HepG2 (cell line): ENCODE data around the gene MS4A15. TPM values are rescaled to one million over a fixed set of nuclear protein-coding genes. Genes with fewer than 3 reads are reported as not detected.

ENCODE experiments used
- ATAC-seq: fragments of 200-7000 bp; cut with Tn5 transposase; 3 replicates; pipeline ENCODE4 v1.9.1; 2020; ENCODE audit warnings: mild to moderate bottlenecking, moderate library complexity
- Bru-seq: library from RNA; stranded (reverse); fragments of 400-500 nt; gene quantifications from one replicate; lab custom pipeline; 2021; lab: Mats Ljungman, UMichigan
- BruChase-seq, 2 experiments: library from RNA; stranded (reverse); fragments of 400-500 nt; gene quantifications; one replicate each; lab custom pipeline; 2021; lab: Mats Ljungman, UMichigan
- BruUV-seq: library from RNA; stranded (reverse); fragments of 400-500 nt; replicated peaks from 2 replicates; lab custom pipeline; 2021; lab: Mats Ljungman, UMichigan
- CTCF ChIA-PET: fragments of 300-600 bp; formaldehyde crosslinking; extraction: SDS; loops from one replicate; lab custom pipeline; 2021; ENCODE audit warnings: low total read pairs, inconsistent platforms, low intra/inter-chr PET ratio; lab: Yijun Ruan, JAX
- POLR2A ChIA-PET: fragments of 350-600 bp; sonication (Branson Sonifier 250); formaldehyde crosslinking; loops from one replicate; lab custom pipeline; 2020; ENCODE audit warnings: antibody characterized with exemption, inconsistent platforms; lab: Yijun Ruan, JAX
- DNase-seq: peaks from one replicate; pipeline ENCODE4 v3.0.0-alpha.2; 2015; ENCODE audit warnings: low spot score
- FAIRE-seq: peaks from 3 replicates; lab custom pipeline; 2011; peaks lifted over from hg19 to GRCh38; lab: Jason Lieb, UNC
- H2AFZ ChIP-seq: one replicate; pipeline ENCODE4 v1.6.1; 2011; ENCODE audit warnings: low read length, inconsistent platforms
- H3K27ac ChIP-seq: fragments of 300-600 bp; 3 replicates; pipeline ENCODE4 v1.8.0; 2011; ENCODE audit warnings: mixed run types, mild to moderate bottlenecking, mixed read lengths, low read length, inconsistent platforms; ENCODE audit not compliant: insufficient read depth; ENCODE audit errors: extremely low read length
- H3K27me3 ChIP-seq, 2 experiments: fragments of 200-600 bp in 1 of 2; 2 replicates in 1 of 2; 3 replicates in 1 of 2; pipeline versions ENCODE4 v1.6.0 to v1.8.0; 2011; ENCODE audit warnings: low read length in 2 of 2, mild to moderate bottlenecking in 2 of 2, moderate library complexity in 2 of 2, inconsistent platforms in 1 of 2; ENCODE audit not compliant: insufficient read depth in 2 of 2, control insufficient read depth in 1 of 2
- H3K36me3 ChIP-seq, 2 experiments: fragments of 200-600 bp in 1 of 2; replicated peaks in 1 of 2; 2 replicates in 1 of 2; 3 replicates in 1 of 2; pipeline versions ENCODE4 v1.5.1 to v1.8.0; 2011; ENCODE audit warnings: low read length in 2 of 2, inconsistent platforms in 1 of 2; ENCODE audit not compliant: insufficient read depth in 2 of 2, control insufficient read depth in 1 of 2
- H3K4me1 ChIP-seq: 2 replicates; pipeline ENCODE4 v1.5.1; 2012; ENCODE audit warnings: low read length, inconsistent platforms; ENCODE audit not compliant: insufficient read depth
- H3K4me2 ChIP-seq: 2 replicates; pipeline ENCODE4 v1.6.0; 2011; ENCODE audit warnings: low read depth, low read length, inconsistent platforms
- H3K4me3 ChIP-seq, 3 experiments: fragments of 200-600 bp in 1 of 3; sonication (generic), shearing (Covaris generic) in 1 of 3; replicated peaks in 1 of 3; 2 replicates each; pipeline ENCODE4 v1.5.1; 2011 to 2016; ENCODE audit warnings: low read length in 3 of 3, inconsistent platforms in 2 of 3, low read depth in 2 of 3, mild to moderate bottlenecking in 2 of 3, control low read depth in 1 of 3, mixed read lengths in 1 of 3; ENCODE audit not compliant: insufficient read depth in 1 of 3
- H3K79me2 ChIP-seq: one replicate; pipeline ENCODE4 v1.6.1; 2011; ENCODE audit warnings: low read length, inconsistent platforms; ENCODE audit not compliant: insufficient read depth
- H3K9ac ChIP-seq: 2 replicates; pipeline ENCODE4 v1.6.0; 2011; ENCODE audit warnings: mild to moderate bottlenecking, low read depth, low read length, inconsistent platforms; ENCODE audit not compliant: insufficient read depth
- H3K9me3 ChIP-seq: 2 replicates; pipeline ENCODE4 v1.5.1; 2012; ENCODE audit warnings: mild to moderate bottlenecking, low read length
- H4K20me1 ChIP-seq: 2 replicates; pipeline ENCODE4 v1.6.0; 2011; ENCODE audit warnings: inconsistent platforms, mild to moderate bottlenecking, low read length, moderate library complexity; ENCODE audit not compliant: insufficient read depth
- BCL6 ChIP-seq: IDR thresholded peaks from 2 replicates; pipeline ENCODE4 v1.6.1; 2016; ENCODE audit warnings: missing genetic modification reagents, missing compliant biosample characterization
- CREM ChIP-seq, 2 experiments: sonication (generic) in 1 of 2; formaldehyde crosslinking in 1 of 2; IDR thresholded peaks; 2 replicates each; pipeline versions ENCODE4 v1.4.0 to v1.6.1; 2016 to 2020; ENCODE audit warnings: antibody characterized with exemption in 1 of 2, mild to moderate bottlenecking in 1 of 2, missing genetic modification reagents in 1 of 2
- CTCF ChIP-seq: sonication (generic); formaldehyde crosslinking; IDR thresholded peaks from 2 replicates; pipeline ENCODE4 v1.5.0; 2020; ENCODE audit warnings: mild to moderate bottlenecking, missing genetic modification reagents, moderate library complexity
- E2F5 ChIP-seq: sonication (generic); formaldehyde crosslinking; conservative IDR thresholded peaks from 2 replicates; pipeline ENCODE4 v1.4.0; 2020; ENCODE audit warnings: missing genetic modification reagents
- FOSL2 ChIP-seq: sonication (generic); formaldehyde crosslinking; IDR thresholded peaks from 2 replicates; pipeline ENCODE4 v1.4.0; 2020; ENCODE audit warnings: missing genetic modification reagents
- MIER3 ChIP-seq: IDR thresholded peaks from 2 replicates; pipeline ENCODE4 v1.6.1; 2016; ENCODE audit warnings: missing compliant biosample characterization, borderline replicate concordance
- MXD3 ChIP-seq: IDR thresholded peaks from 2 replicates; pipeline ENCODE4 v1.6.1; 2016; ENCODE audit warnings: mild to moderate bottlenecking, missing biosample characterization, missing genetic modification reagents
- STAT5B ChIP-seq: sonication (generic); formaldehyde crosslinking; IDR thresholded peaks from 2 replicates; pipeline ENCODE4 v1.4.0; 2020; ENCODE audit warnings: missing genetic modification reagents
- TBP ChIP-seq: sonication (generic); formaldehyde crosslinking; IDR thresholded peaks from 2 replicates; pipeline ENCODE4 v1.5.0; 2020; ENCODE audit warnings: missing genetic modification reagents
- ZBTB46 ChIP-seq: sonication (generic); formaldehyde crosslinking; IDR thresholded peaks from 2 replicates; pipeline ENCODE4 v1.4.0; 2020; ENCODE audit warnings: mild to moderate bottlenecking, missing genetic modification reagents, borderline replicate concordance
- ZC3H13 ChIP-seq: sonication (generic); formaldehyde crosslinking; IDR thresholded peaks from 2 replicates; pipeline ENCODE4 v1.8.1; 2023; ENCODE audit warnings: mild to moderate bottlenecking, missing genetic modification reagents, moderate library complexity
- ZNF557 ChIP-seq: sonication (generic); formaldehyde crosslinking; IDR thresholded peaks from 2 replicates; pipeline ENCODE4 v1.4.0; 2020; ENCODE audit warnings: missing genetic modification reagents
- ZNF841 ChIP-seq: sonication (generic); formaldehyde crosslinking; IDR thresholded peaks from 2 replicates; pipeline ENCODE4 v1.8.1; 2023; ENCODE audit warnings: missing genetic modification reagents, borderline replicate concordance
- WGBS: methylation state at CpG from one replicate; pipeline ENCODE4 v1.1.6; 2017; ENCODE audit warnings: low lambda C conversion rate; 5-methylcytosine and 5-hydroxymethylcytosine counted together
- in situ Hi-C: cut with HindIII; loops from 2 replicates; pipeline ENCODE4 v1.10.0; 2017; ENCODE audit warnings: low pct_unique_long_range_greater_than_20kb; ENCODE audit not compliant: extremely low pct_ligation_motif_present
- intact Hi-C: fragments of 100-400 bp; cut with micrococcal nuclease; formaldehyde crosslinking; loops from one replicate; pipeline ENCODE4 v1.10.0; 2022; ENCODE audit not compliant: unreplicated experiment
- long read RNA-seq, 2 experiments: library from RNA in 1 of 2; library from polyadenylated mRNA in 1 of 2; stranded (forward) in 1 of 2; unstranded in 1 of 2; transcript quantifications; one replicate each; pipeline ENCODE4 v2.0.0, GENCODE V29; 2019 to 2022
- polyA minus RNA-seq, 3 experiments: library from RNA; depleted of rRNA, polyadenylated mRNA; stranded (reverse); fragments of >200 nt; gene quantifications; 2 replicates each; pipeline ENCODE4 v1.2.3, GENCODE V29; 2011; ENCODE audit warnings: low replicate concordance in 1 of 3
- polyA plus RNA-seq, 8 experiments: library from polyadenylated mRNA; depleted of rRNA in 3 of 8; stranded (reverse) in 7 of 8; unstranded in 1 of 8; fragments of >200 nt; fragmentation: Illumina TruSeq in 4 of 8; extraction: Trizol in 4 of 8; gene quantifications; 2 replicates each; pipeline versions ENCODE4 v1.2.1 to v1.2.3, GENCODE V29; 2011 to 2016; ENCODE audit warnings: low read depth in 4 of 8, missing spikeins in 1 of 8, mixed read lengths in 1 of 8; ENCODE audit not compliant: insufficient read depth in 1 of 8
- total RNA-seq, 5 experiments: library from RNA; depleted of rRNA; stranded (reverse); fragments of >200 nt; fragmentation: Illumina TruSeq; extraction: Trizol; gene quantifications; 2 replicates each; pipeline ENCODE4 v1.2.3, GENCODE V29; 2016; ENCODE audit warnings: low read depth in 1 of 5

Gene MS4A15
- total RNA-seq (2016; rRNA removed; fragmentation: Illumina TruSeq; extraction: Trizol) (not detected in 2 replicates), polyA plus RNA-seq (2011; rRNA removed) (not detected in 2 replicates), polyA minus RNA-seq (2011; rRNA and poly(A)+ RNA removed; ENCODE audit: low replicate concordance) (0.10 TPM in 1 of 2 replicates, not detected in the other), Bru-seq, nascent RNA (not detected), BruChase-seq, experiment 1, labeled RNA remaining after a 6-hour chase (not detected), BruChase-seq, experiment 2, labeled RNA remaining after a 2-hour chase (not detected)
- total RNA-seq (2016; cell fraction: cytosol; rRNA removed; fragmentation: Illumina TruSeq; extraction: Trizol; ENCODE audit: low read depth) = not detected in 2 replicates
- total RNA-seq (2016; cell fraction: insoluble cytoplasmic fraction; rRNA removed; fragmentation: Illumina TruSeq; extraction: Trizol) = not detected in 2 replicates
- not detected in 2 replicates for total RNA-seq (2016; cell fraction: membrane; rRNA removed; fragmentation: Illumina TruSeq; extraction: Trizol)
- not detected in 2 replicates for total RNA-seq (2016; cell fraction: nucleus; rRNA removed; fragmentation: Illumina TruSeq; extraction: Trizol)
- not detected in 2 replicates for polyA plus RNA-seq (2011; cell fraction: cytosol; rRNA removed)
- not detected in 2 replicates for polyA plus RNA-seq (2011; cell fraction: nucleus; rRNA removed)
- not detected in 2 replicates for polyA plus RNA-seq (2012)
- not detected in 2 replicates for polyA plus RNA-seq (2016; cell fraction: cytosol; fragmentation: Illumina TruSeq; extraction: Trizol; ENCODE audit: low read depth)
- polyA plus RNA-seq (2016; cell fraction: insoluble cytoplasmic fraction; fragmentation: Illumina TruSeq; extraction: Trizol; ENCODE audit: low read depth) = not detected in 2 replicates
- polyA plus RNA-seq (2016; cell fraction: membrane; fragmentation: Illumina TruSeq; extraction: Trizol; ENCODE audit: low read depth) = not detected in 2 replicates
- polyA plus RNA-seq (2016; cell fraction: nucleus; fragmentation: Illumina TruSeq; extraction: Trizol; ENCODE audit: insufficient read depth, low read depth) = not detected in 2 replicates
- not detected in 2 replicates for polyA minus RNA-seq (2011; cell fraction: cytosol; rRNA and poly(A)+ RNA removed)
- polyA minus RNA-seq (2011; cell fraction: nucleus; rRNA and poly(A)+ RNA removed) = not detected in 2 replicates
- long read RNA-seq, experiment 1 = 0 reads
- long read RNA-seq, experiment 2 = 0 reads

- ATAC-seq (peak; percentile 73), DNase-seq (peak; percentile 36), FAIRE-seq (peak; percentile 59)
- Histone ChIP-seq H3K4me3 (no peak within 1 kb of the TSS), H3K9ac (no peak within 1 kb of the TSS), H3K36me3 (no peaks in the 10 kb centered on the region), H3K79me2 (no peaks in the 10 kb centered on the region), H3K27ac (no peak within 1 kb of the TSS), H3K4me2 (no peak within 1 kb of the TSS), H2AFZ (no peak within 1 kb of the TSS), H3K27me3 (peaks cover 1 to 22% of the 10 kb centered on the region in 2 experiments; a peak in 2 of 5 replicates), H3K4me1 (peaks cover 4% of the 10 kb centered on the region; the same call in 1 of the 2 replicates), H4K20me1 (no peaks in the 10 kb centered on the region), H3K9me3 (no peaks in the 10 kb centered on the region)
- 28% methylated on average over 10 of the region's 14 CpGs for WGBS
- POLR2A ChIA-PET = no interaction called here
- intact Hi-C loops = no loop called here
- CTCF ChIA-PET = interaction anchor here (0.9 kb wide), 2 partner anchors 55 to 491 kb away, joined by 3 read pairs; no protein-coding TSS in a partner anchor
- no TSS peak for BruUV-seq
- in situ Hi-C loops = no loop called here
- TF ChIP-seq ZNF557 (CRISPR knock-in tag) (no peak), MIER3 (CRISPR knock-in tag) (no peak), CTCF (CRISPR knock-in tag) (peak; percentile 45), FOSL2 (CRISPR knock-in tag) (no peak), E2F5 (CRISPR knock-in tag) (no peak), CREM (IDR thresholded peaks at IDR 0.05) (no peak), CREM (CRISPR knock-in tag; IDR thresholded peaks at IDR 0.05) (no peak), ZBTB46 (CRISPR knock-in tag) (no peak), ZC3H13 (CRISPR knock-in tag) (no peak), TBP (CRISPR knock-in tag) (no peak), MXD3 (CRISPR knock-in tag) (no peak), BCL6 (CRISPR knock-in tag) (no peak), STAT5B (CRISPR knock-in tag) (no peak), ZNF841 (CRISPR knock-in tag) (no peak)
These were observed at the start of gene MS4A15 for GRCh38 chr11:60756307-60757032. TSS of gene MS4A15 (plus strand) at chr11:60756867. CDS start at chr11:60763734, 6,867 bp downstream.
